KMS-11 (cell line): ENCODE data around the gene SH3GL2.

ENCODE experiments used
- H2AFZ ChIP-seq: fragments of 200-600 bp; sonication (generic); 2 replicates; pipeline ENCODE4 v1.6.1; 2016; ENCODE audit warnings: antibody characterized with exemption, mixed run types, low read depth
- H3K27ac ChIP-seq: fragments of 200-600 bp; sonication (generic); 2 replicates; pipeline ENCODE4 v1.6.1; 2016; ENCODE audit warnings: mild to moderate bottlenecking, mixed run types
- H3K27me3 ChIP-seq: fragments of 200-600 bp; sonication (generic); 2 replicates; pipeline ENCODE4 v1.6.1; 2017; ENCODE audit warnings: mild to moderate bottlenecking, low read depth, mixed run types, moderate library complexity; ENCODE audit not compliant: insufficient read depth
- H3K36me3 ChIP-seq: fragments of 200-600 bp; sonication (generic); 2 replicates; pipeline ENCODE4 v1.6.1; 2017; ENCODE audit warnings: mild to moderate bottlenecking, mixed run types; ENCODE audit not compliant: insufficient read depth
- H3K4me1 ChIP-seq: fragments of 200-600 bp; sonication (generic); 2 replicates; pipeline ENCODE4 v1.6.1; 2016; ENCODE audit warnings: mild to moderate bottlenecking, low read depth, mixed run types; ENCODE audit not compliant: poor library complexity, severe bottlenecking
- H3K4me2 ChIP-seq: fragments of 200-600 bp; sonication (generic); 2 replicates; pipeline ENCODE4 v1.7.0; 2016; ENCODE audit warnings: mild to moderate bottlenecking, mixed run types
- H3K4me3 ChIP-seq: fragments of 200-600 bp; sonication (generic); IDR thresholded peaks from 2 replicates; pipeline ENCODE4 v1.6.1; 2017; ENCODE audit warnings: low read depth, low read length, mixed read lengths; ENCODE audit not compliant: insufficient read depth
- H3K79me2 ChIP-seq: fragments of 200-600 bp; sonication (generic); 2 replicates; pipeline ENCODE4 v1.6.1; 2016; ENCODE audit warnings: low read depth, mixed run types; ENCODE audit not compliant: insufficient read depth
- H3K9ac ChIP-seq: fragments of 200-600 bp; sonication (generic); 2 replicates; pipeline ENCODE4 v1.6.1; 2016; ENCODE audit warnings: mild to moderate bottlenecking, mixed run types
- H4K20me1 ChIP-seq: fragments of 200-600 bp; sonication (generic); 2 replicates; pipeline ENCODE4 v1.6.1; 2016; ENCODE audit warnings: mild to moderate bottlenecking, mixed run types; ENCODE audit not compliant: insufficient read depth
- TF ChIP-seq, protein P1 (sequence below): fragments of 200-600 bp; sonication (generic); conservative IDR thresholded peaks from 2 replicates; pipeline ENCODE4 v1.6.1; 2017; ENCODE audit warnings: low read depth, mild to moderate bottlenecking, antibody characterized with exemption, low read length, moderate library complexity, mixed read lengths

Gene SH3GL2

DNA sequence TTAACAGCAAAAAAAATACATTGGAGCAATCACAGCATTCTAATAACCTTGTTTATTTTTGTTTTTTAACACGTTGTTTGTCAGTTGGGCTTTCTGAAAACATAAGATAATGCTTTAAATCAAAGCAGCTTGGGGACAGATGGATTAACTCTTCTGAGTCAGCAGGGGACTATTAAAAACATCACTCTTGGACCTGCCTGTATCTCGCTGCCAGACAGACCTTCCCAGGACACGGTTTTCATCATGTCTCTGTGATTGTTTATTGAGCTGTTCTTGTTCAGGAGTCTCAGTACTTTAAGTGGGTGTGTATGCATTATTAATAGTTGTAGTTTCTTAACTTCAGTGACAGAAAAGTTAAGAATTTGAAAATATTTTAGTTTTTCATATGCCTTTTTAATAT, 173.2 kb downstream of the SH3GL2 start:
- no peak overlapping the region for H3K4me3 ChIP-seq
- no peak overlapping the region for H3K9ac ChIP-seq
- no peak overlapping the region for H3K27ac ChIP-seq
- no peaks in the 10 kb centered on the region for H4K20me1 ChIP-seq
- no peaks in the 10 kb centered on the region for H3K27me3 ChIP-seq
- TF ChIP-seq, protein P1, sequence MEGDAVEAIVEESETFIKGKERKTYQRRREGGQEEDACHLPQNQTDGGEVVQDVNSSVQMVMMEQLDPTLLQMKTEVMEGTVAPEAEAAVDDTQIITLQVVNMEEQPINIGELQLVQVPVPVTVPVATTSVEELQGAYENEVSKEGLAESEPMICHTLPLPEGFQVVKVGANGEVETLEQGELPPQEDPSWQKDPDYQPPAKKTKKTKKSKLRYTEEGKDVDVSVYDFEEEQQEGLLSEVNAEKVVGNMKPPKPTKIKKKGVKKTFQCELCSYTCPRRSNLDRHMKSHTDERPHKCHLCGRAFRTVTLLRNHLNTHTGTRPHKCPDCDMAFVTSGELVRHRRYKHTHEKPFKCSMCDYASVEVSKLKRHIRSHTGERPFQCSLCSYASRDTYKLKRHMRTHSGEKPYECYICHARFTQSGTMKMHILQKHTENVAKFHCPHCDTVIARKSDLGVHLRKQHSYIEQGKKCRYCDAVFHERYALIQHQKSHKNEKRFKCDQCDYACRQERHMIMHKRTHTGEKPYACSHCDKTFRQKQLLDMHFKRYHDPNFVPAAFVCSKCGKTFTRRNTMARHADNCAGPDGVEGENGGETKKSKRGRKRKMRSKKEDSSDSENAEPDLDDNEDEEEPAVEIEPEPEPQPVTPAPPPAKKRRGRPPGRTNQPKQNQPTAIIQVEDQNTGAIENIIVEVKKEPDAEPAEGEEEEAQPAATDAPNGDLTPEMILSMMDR = no peak
- H3K4me1 ChIP-seq = no peaks in the 10 kb centered on the region
- no peaks in the 10 kb centered on the region for H3K36me3 ChIP-seq
- H3K79me2 ChIP-seq = no peaks in the 10 kb centered on the region
- no peak overlapping the region for H3K4me2 ChIP-seq
- H2AFZ ChIP-seq = no peak overlapping the region

DNA sequence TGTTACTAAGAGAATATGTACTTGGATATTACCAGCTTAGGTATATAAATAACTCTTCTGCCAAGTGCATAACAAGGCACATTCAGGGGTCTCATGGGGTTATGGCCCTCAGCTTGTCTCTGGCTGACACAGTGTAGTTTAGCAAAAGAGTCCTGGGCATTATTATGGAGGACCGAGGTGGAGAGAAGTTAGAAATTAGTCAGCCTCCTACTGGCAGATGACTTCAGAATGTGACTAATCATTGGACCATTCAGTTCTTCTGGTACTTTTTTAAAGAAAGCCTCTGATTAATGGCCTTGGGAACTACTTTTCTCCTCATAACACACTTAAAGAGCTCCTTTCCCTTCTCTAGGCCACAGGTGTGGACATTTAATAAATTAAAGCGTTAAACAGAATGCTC, 178.9 kb downstream of the SH3GL2 start:
- H3K79me2 ChIP-seq = no peaks in the 10 kb centered on the region
- H3K4me1 ChIP-seq = no peaks in the 10 kb centered on the region
- H3K4me3 ChIP-seq = no peak overlapping the region
- TF ChIP-seq, protein P1 = no peak
- no peaks in the 10 kb centered on the region for H4K20me1 ChIP-seq
- H3K27ac ChIP-seq = no peak overlapping the region
- no peaks in the 10 kb centered on the region for H3K27me3 ChIP-seq
- no peak overlapping the region for H3K4me2 ChIP-seq
- H3K36me3 ChIP-seq = no peaks in the 10 kb centered on the region
- no peak overlapping the region for H2AFZ ChIP-seq
- no peak overlapping the region for H3K9ac ChIP-seq

DNA sequence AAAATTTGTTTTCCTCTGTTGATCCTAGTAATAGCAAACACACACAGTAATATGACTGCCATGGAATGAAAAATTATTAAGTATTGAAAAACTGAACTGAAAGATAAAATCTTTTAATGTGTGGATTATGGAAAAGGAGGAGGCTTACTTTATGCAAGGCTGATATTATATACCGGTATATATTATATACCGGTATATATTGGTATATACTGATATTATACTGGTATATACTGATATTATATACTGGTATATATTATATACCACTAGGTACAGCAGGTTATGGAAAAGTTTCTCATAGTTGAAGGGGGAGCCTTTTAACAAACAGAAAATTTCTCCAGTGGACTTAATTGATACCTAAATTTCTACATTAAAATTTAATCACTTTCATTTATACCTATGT, 181.4 kb downstream of the SH3GL2 start:
- no peak overlapping the region for H3K4me2 ChIP-seq
- no peaks in the 10 kb centered on the region for H4K20me1 ChIP-seq
- no peak overlapping the region for H2AFZ ChIP-seq
- H3K27ac ChIP-seq = no peak overlapping the region
- no peak overlapping the region for H3K4me3 ChIP-seq
- no peaks in the 10 kb centered on the region for H3K4me1 ChIP-seq
- no peak overlapping the region for H3K9ac ChIP-seq
- no peaks in the 10 kb centered on the region for H3K79me2 ChIP-seq
- TF ChIP-seq, protein P1 = no peak
- H3K36me3 ChIP-seq = no peaks in the 10 kb centered on the region
- H3K27me3 ChIP-seq = no peaks in the 10 kb centered on the region

DNA sequence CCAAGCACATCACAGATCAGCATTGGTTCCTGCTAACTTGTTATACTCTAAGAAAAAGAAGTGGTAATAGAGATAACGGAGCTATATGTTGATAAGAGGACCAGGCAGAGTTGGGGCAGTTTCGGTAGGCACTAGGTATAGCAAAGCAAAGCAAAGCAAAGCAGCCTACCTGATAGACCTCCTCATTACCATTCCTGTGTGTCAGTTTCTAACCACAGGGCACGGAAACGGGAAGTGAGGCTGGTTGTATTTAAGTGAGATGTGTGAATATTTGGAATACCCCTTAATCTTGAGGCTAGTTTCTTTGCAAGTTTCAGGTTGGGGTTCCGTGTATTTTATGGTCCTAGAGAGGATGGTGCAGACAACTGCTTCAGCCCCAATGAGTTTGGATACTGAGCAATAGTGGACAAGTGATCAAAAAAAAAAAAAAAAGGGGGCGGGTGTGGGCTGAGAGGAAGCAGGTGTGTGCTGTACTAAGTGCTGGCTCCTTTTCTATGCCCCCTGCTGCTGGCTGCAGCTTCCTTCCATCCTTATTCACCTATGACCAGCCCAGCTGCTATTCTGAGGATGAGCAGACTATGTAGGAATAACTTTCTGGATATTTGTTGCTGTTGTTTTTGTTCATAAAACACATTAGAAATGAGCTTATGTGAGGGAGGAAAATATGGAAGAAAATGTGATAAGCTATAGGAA, 183.3 kb downstream of the SH3GL2 start:
- TF ChIP-seq, protein P1 = no peak
- Histone ChIP-seq H3K36me3 (no peaks in the 10 kb centered on the region), H3K4me2 (no peak overlapping the region), H3K9ac (no peak overlapping the region), H4K20me1 (no peaks in the 10 kb centered on the region), H3K27ac (no peak overlapping the region), H3K27me3 (no peaks in the 10 kb centered on the region), H3K79me2 (no peaks in the 10 kb centered on the region), H3K4me3 (no peak overlapping the region), H3K4me1 (no peaks in the 10 kb centered on the region), H2AFZ (no peak overlapping the region)
